ENCODE measurements around the gene PFDN6. TPM values are rescaled to one million over a fixed set of nuclear protein-coding genes. Genes with fewer than 3 reads are reported as not detected.

Gene PFDN6
- total and polyA plus RNA-seq, 2 of the 13 experiments (the other 11 are each of a cell fraction or from before 2014, with no cell fraction given), result 75.5 to 87.0 TPM

DNA sequence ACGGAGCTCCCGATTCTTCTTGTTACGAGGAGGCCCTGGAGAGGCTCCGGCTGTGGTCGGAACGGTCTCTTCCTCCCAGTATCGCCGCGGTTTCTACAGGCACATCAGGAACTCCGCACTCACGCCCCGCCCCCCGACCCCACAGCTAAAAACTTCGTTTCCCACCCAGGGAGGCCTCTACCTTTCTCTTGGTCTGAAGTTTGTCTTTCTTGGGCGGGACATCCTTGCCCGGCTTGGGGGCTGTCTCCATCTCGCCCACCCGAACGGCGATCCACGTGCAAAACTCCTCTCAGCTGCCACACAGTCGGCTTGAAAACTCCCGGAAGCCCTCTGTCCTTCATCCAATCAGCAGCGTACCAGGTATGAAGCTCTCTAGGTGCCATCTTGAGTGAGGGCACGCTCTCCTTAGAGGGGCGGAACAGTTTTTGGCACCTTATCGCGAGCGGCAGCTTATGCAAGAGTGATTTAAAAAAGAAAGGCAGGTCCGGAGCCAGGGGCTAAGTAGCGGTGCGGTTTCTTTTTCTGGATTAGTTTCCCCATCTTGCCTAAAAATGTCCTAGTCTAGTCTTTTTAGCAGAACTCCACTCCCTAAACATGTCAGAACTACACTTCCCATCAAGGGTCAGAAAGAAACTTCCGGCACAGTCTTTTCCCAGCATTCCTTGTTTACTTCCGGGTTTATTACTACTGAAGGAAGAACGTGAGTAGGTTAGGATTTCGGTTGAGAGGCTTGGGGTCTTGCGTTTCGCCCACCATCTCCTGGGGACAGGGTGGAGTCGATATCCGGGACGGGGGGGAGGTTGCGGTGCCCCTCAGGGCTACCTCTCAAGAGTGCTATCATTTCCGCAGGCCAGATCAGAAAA lies at the start of gene PFDN6, which contains the start of gene WDR46 (continued):
- TF ChIP-seq EP300 (IDR thresholded peaks at IDR 0.05; ENCODE audit: low read depth in 2 of 2, low read length in 2 of 2), result no peak; a peak in 1 of 4 replicates
- no peak for TF ChIP-seq EP300 (CRISPR knock-in tag; IDR thresholded peaks at IDR 0.05; ENCODE audit: borderline replicate concordance)
- no peak for TF ChIP-seq ZNF773 (CRISPR knock-in tag; IDR thresholded peaks at IDR 0.05; ENCODE audit: borderline replicate concordance)
- peak; percentile 75 for TF ChIP-seq TBX3 (IDR thresholded peaks at IDR 0.05; ENCODE audit: borderline replicate concordance)
- TF ChIP-seq, protein P1, sequence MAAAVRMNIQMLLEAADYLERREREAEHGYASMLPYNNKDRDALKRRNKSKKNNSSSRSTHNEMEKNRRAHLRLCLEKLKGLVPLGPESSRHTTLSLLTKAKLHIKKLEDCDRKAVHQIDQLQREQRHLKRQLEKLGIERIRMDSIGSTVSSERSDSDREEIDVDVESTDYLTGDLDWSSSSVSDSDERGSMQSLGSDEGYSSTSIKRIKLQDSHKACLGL (CRISPR knock-in tag; IDR thresholded peaks at IDR 0.05), result peak; percentile 98; the same call in 1 of the 2 replicates
- TF ChIP-seq U2AF2 (IDR thresholded peaks at IDR 0.05; ENCODE audit: low read depth, low read length), result no peak
- TF ChIP-seq PRMT3 (CRISPR knock-in tag; IDR thresholded peaks at IDR 0.05; ENCODE audit: borderline replicate concordance, low read depth), result no peak
- no peak for TF ChIP-seq NCOA1 (CRISPR knock-in tag; IDR thresholded peaks at IDR 0.05)
- TF ChIP-seq ATRX (CRISPR knock-in tag; IDR thresholded peaks at IDR 0.05; ENCODE audit: borderline replicate concordance), result no peak
- TF ChIP-seq, protein P2, sequence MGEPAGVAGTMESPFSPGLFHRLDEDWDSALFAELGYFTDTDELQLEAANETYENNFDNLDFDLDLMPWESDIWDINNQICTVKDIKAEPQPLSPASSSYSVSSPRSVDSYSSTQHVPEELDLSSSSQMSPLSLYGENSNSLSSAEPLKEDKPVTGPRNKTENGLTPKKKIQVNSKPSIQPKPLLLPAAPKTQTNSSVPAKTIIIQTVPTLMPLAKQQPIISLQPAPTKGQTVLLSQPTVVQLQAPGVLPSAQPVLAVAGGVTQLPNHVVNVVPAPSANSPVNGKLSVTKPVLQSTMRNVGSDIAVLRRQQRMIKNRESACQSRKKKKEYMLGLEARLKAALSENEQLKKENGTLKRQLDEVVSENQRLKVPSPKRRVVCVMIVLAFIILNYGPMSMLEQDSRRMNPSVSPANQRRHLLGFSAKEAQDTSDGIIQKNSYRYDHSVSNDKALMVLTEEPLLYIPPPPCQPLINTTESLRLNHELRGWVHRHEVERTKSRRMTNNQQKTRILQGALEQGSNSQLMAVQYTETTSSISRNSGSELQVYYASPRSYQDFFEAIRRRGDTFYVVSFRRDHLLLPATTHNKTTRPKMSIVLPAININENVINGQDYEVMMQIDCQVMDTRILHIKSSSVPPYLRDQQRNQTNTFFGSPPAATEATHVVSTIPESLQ (CRISPR knock-in tag; conservative IDR thresholded peaks at IDR 0.05), result no peak; the same call in 1 of the 2 replicates
- TF ChIP-seq BRCA1 (CRISPR knock-in tag; IDR thresholded peaks at IDR 0.05), result no peak
- TF ChIP-seq NR2F6 (IDR thresholded peaks at IDR 0.05), result no peak
- TF ChIP-seq NR2F6 (CRISPR knock-in tag; IDR thresholded peaks at IDR 0.05), result no peak
- TF ChIP-seq KIAA2018 (CRISPR knock-in tag; IDR thresholded peaks at IDR 0.05; ENCODE audit: borderline replicate concordance), result no peak
- TF ChIP-seq ATF7 (IDR thresholded peaks at IDR 0.05), result no peak
- TF ChIP-seq ATF7 (CRISPR knock-in tag; IDR thresholded peaks at IDR 0.05), result no peak
- peak; percentile 54; the same call in 1 of the 2 replicates for TF ChIP-seq KDM2A (CRISPR knock-in tag; IDR thresholded peaks at IDR 0.05; ENCODE audit: borderline replicate concordance, low read depth)
- TF ChIP-seq ZNF124 (CRISPR knock-in tag; IDR thresholded peaks at IDR 0.05), result 0 out of 2 replicates have a peak, but pooled peaks have one; percentile 19
- TF ChIP-seq RELA (CRISPR knock-in tag; IDR thresholded peaks at IDR 0.05), result no peak
- TF ChIP-seq DNMT1 (CRISPR knock-in tag; IDR thresholded peaks at IDR 0.05), result no peak
